PC-9 (cell line): Measurements from ENCODE around the gene SLC25A27. TPM values are rescaled to one million over a fixed set of nuclear protein-coding genes. Genes with fewer than 3 reads are reported as not detected.

Source experiments
- BruUV-seq: library from RNA; stranded (reverse); fragments of 400-500 nt; replicated peaks from 2 replicates; lab custom pipeline; 2021; lab: Mats Ljungman, UMichigan
- CTCF ChIA-PET: fragments of 300-600 bp; sonication (Branson Sonifier 250); formaldehyde crosslinking; loops from one replicate; lab custom pipeline; 2022; ENCODE audit warnings: antibody characterized with exemption; lab: Charles Lee
- POLR2A ChIA-PET: fragments of 300-600 bp; sonication (Branson Sonifier 250); formaldehyde crosslinking; loops from one replicate; lab custom pipeline; 2022; ENCODE audit warnings: antibody characterized with exemption; ENCODE audit not compliant: unreplicated experiment; lab: Charles Lee
- DNase-seq, 2 experiments: peaks; one replicate each; pipeline versions ENCODE4 v3.0.0 to v3.0.0-alpha.2; 2015 to 2022; ENCODE audit warnings: mixed read lengths in 1 of 2
- H2AFZ ChIP-seq: fragments of 200-600 bp; sonication (generic); 2 replicates; pipeline ENCODE4 v1.8.1; 2017; ENCODE audit warnings: antibody characterized with exemption
- H3F3A ChIP-seq: fragments of 200-600 bp; sonication (generic); 2 replicates; pipeline ENCODE4 v1.8.1; 2017; ENCODE audit warnings: antibody characterized with exemption, mild to moderate bottlenecking, low read depth; ENCODE audit not compliant: insufficient read depth
- H3K27ac ChIP-seq: fragments of 200-600 bp; sonication (generic); 2 replicates; pipeline ENCODE4 v1.6.1; 2016; ENCODE audit warnings: mixed run types
- H3K27me3 ChIP-seq: fragments of 200-600 bp; sonication (generic); 2 replicates; pipeline ENCODE4 v1.6.1; 2016; ENCODE audit warnings: low read depth, mixed run types; ENCODE audit not compliant: insufficient read depth
- H3K36me3 ChIP-seq: fragments of 200-600 bp; sonication (generic); 2 replicates; pipeline ENCODE4 v1.6.1; 2016; ENCODE audit warnings: low read depth, mixed run types
- H3K4me1 ChIP-seq: fragments of 200-600 bp; sonication (generic); replicated peaks from 2 replicates; pipeline ENCODE4 v1.6.1; 2016; ENCODE audit warnings: mixed run types; ENCODE audit not compliant: insufficient read depth
- H3K4me2 ChIP-seq: fragments of 200-600 bp; sonication (generic); 2 replicates; pipeline ENCODE4 v1.6.1; 2017; ENCODE audit warnings: mixed run types
- H3K4me3 ChIP-seq: fragments of 200-600 bp; sonication (generic); 2 replicates; pipeline ENCODE4 v1.6.1; 2016; ENCODE audit warnings: mixed run types
- H3K79me2 ChIP-seq: fragments of 200-600 bp; sonication (generic); 2 replicates; pipeline ENCODE4 v1.6.1; 2017; ENCODE audit warnings: low read depth, mixed run types
- H3K9me2 ChIP-seq: fragments of 200-600 bp; sonication (generic); 2 replicates; pipeline ENCODE4 v1.8.1; 2017; ENCODE audit warnings: mild to moderate bottlenecking; ENCODE audit not compliant: insufficient read depth
- H3K9me3 ChIP-seq: fragments of 200-600 bp; sonication (generic); 2 replicates; pipeline ENCODE4 v1.8.1; 2016; ENCODE audit warnings: low read depth; ENCODE audit not compliant: insufficient read depth
- H4K20me1 ChIP-seq: fragments of 200-600 bp; sonication (generic); 2 replicates; pipeline ENCODE4 v1.8.1; 2017; ENCODE audit not compliant: insufficient read depth
- CTCF ChIP-seq: fragments of 200-600 bp; sonication (generic); conservative IDR thresholded peaks from 2 replicates; pipeline ENCODE4 v1.6.1; 2017; ENCODE audit warnings: mixed run types, antibody characterized with exemption, mild to moderate bottlenecking, moderate library complexity
- EZH2 ChIP-seq: fragments of 200-600 bp; sonication (generic); IDR thresholded peaks from 2 replicates; pipeline ENCODE4 v1.8.0; 2017; ENCODE audit warnings: antibody characterized with exemption, low read depth
- intact Hi-C: fragments of 100-400 bp; cut with micrococcal nuclease; formaldehyde crosslinking; loops from one replicate; pipeline ENCODE4 v1.10.0; 2022; ENCODE audit not compliant: unreplicated experiment
- total RNA-seq: library from RNA; stranded (reverse); gene quantifications from 2 replicates; pipeline ENCODE4 v1.2.3, GENCODE V29; 2021

Gene SLC25A27
- total RNA-seq, 1 experiment from 2014 or later: 25.0 TPM

- no peaks in the 10 kb centered on the region for H3K36me3 ChIP-seq
- no peaks in the 10 kb centered on the region for H3K9me3 ChIP-seq
- H3K4me2 ChIP-seq: no peak overlapping the region
- DNase-seq: no peak
- no TSS peak for BruUV-seq
- H3F3A ChIP-seq: no peaks in the 10 kb centered on the region
- no peaks in the 10 kb centered on the region for H4K20me1 ChIP-seq
- peaks cover 7% of the 10 kb centered on the region; the same call in 1 of the 2 replicates for H3K4me1 ChIP-seq
- ChIA-PET POLR2A (no interaction called here), CTCF (no interaction called here)
- no peak overlapping the region for H3K27ac ChIP-seq
- intact Hi-C loops: no loop called here
- H3K9me2 ChIP-seq: 0 out of 2 replicates have a peak, but pooled peaks cover 3% of the 10 kb centered on the region
- no peaks in the 10 kb centered on the region for H3K79me2 ChIP-seq
- no peak for TF ChIP-seq EZH2
- TF ChIP-seq CTCF: no peak
- no peaks in the 10 kb centered on the region for H3K27me3 ChIP-seq
- H2AFZ ChIP-seq: no peak overlapping the region
- H3K4me3 ChIP-seq: no peak overlapping the region
These were observed 8.7 kb downstream of the SLC25A27 start for GRCh38 chr6:46661483-46661882.

DNA sequence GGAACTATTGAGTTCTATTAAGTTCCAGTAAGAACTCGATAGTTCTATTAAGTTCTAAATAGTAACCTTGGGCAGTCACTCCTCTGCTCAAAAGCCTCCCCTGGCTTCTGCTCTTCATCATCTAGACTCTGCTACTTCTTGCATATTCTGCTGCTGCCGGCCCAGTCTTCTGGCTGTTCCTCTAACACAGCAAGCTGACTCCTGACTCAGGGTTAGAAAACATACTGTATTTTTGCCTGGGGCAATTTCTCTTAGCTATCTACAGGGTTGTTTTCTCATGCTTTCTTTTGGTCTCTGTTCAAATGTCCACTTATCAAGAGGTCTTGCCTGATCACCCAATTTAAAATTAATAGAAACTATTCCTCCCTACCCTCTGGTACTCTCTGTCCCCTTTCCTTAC, 14.6 kb downstream of the SLC25A27 start:
- intact Hi-C loops: no loop called here
- no TSS peak for BruUV-seq
- Histone ChIP-seq H3K9me3 (no peaks in the 10 kb centered on the region), H3K27me3 (no peaks in the 10 kb centered on the region), H3K79me2 (no peaks in the 10 kb centered on the region), H3K36me3 (no peaks in the 10 kb centered on the region), H3K4me3 (no peak overlapping the region), H3K4me2 (no peak overlapping the region), H2AFZ (no peak overlapping the region), H4K20me1 (no peaks in the 10 kb centered on the region), H3K4me1 (no peaks in the 10 kb centered on the region), H3K9me2 (0 out of 2 replicates have a peak, but pooled peaks cover 5% of the 10 kb centered on the region), H3K27ac (no peak overlapping the region), H3F3A (no peaks in the 10 kb centered on the region)
- ChIA-PET CTCF (no interaction called here), POLR2A (interaction anchor here (0.6 kb wide), 1 partner anchor 268 kb away, joined by 3 read pairs; no protein-coding TSS in a partner anchor)
- TF ChIP-seq EZH2 (no peak), CTCF (no peak)
- DNase-seq: no peak

DNA sequence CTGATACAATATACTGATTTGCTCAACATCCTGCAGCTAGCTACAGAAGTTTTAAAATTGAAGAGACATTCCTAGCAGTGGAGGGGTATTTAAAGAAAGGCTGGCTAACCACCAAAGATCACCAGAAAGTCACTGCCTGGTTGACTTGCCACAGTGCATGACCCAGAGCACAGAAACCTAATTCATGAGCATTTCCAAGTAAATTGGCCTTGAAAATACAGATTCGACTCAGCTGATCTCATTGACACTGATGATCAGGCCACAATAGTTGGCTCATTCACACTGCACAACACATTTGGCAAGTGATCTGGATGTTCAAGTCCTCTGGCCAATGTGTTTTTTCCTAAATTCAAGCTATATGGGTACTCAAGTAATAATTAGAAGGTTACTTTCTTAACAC, 21.6 kb downstream of the SLC25A27 start:
- POLR2A ChIA-PET: no interaction called here

More for the DNA sequence above, 21.6 kb downstream of the SLC25A27 start:
- H3K27me3 ChIP-seq: no peaks in the 10 kb centered on the region
- H3K27ac ChIP-seq: no peak overlapping the region
- DNase-seq: no peak
- BruUV-seq: no TSS peak
- TF ChIP-seq CTCF (no peak), EZH2 (no peak)
- H3K36me3 ChIP-seq: no peaks in the 10 kb centered on the region
- H2AFZ ChIP-seq: no peak overlapping the region
- no peak overlapping the region for H3K4me2 ChIP-seq
- no peaks in the 10 kb centered on the region for H3K9me3 ChIP-seq
- no peaks in the 10 kb centered on the region; the same call in none of the 2 replicates for H3K9me2 ChIP-seq
- CTCF ChIA-PET: no interaction called here
- H3F3A ChIP-seq: no peaks in the 10 kb centered on the region
- no peak overlapping the region for H3K4me3 ChIP-seq
- H4K20me1 ChIP-seq: no peaks in the 10 kb centered on the region
- intact Hi-C loops: no loop called here
- no peaks in the 10 kb centered on the region for H3K79me2 ChIP-seq
- H3K4me1 ChIP-seq: no peaks in the 10 kb centered on the region
